Pancreas (tissue), 10 donors: ENCODE data around the gene MEI4. TPM values are rescaled to one million over a fixed set of nuclear protein-coding genes. Genes with fewer than 3 reads are reported as not detected.

Experiments used
- ATAC-seq, 4 donors: fragments of 200-7000 bp; cut with Tn5 transposase; one replicate each; pipeline versions ENCODE4 v1.8.0 to v1.9.1; 2020; ENCODE audit warnings: mild to moderate bottlenecking in 4 of 4, moderate library complexity in 4 of 4
- DNase-seq, 6 donors: peaks; one replicate each; pipeline ENCODE4 v3.0.0-alpha.2; 2020
- FAIRE-seq: peaks from 2 replicates; lab custom pipeline; 2012; peaks lifted over from hg19 to GRCh38; lab: Jason Lieb, UNC
- H3K27ac ChIP-seq, 4 donors: fragments of 200-600 bp; sonication (generic); 1 replicate in 3 of 4; 2 replicates in 1 of 4; pipeline versions ENCODE4 v1.5.0 to v1.8.0; 2020
- H3K27me3 ChIP-seq, 4 donors: fragments of 200-600 bp; one replicate each; pipeline ENCODE4 v1.8.0; 2021
- H3K36me3 ChIP-seq, 3 donors: fragments of 200-600 bp; sonication (generic) in 1 of 3; one replicate each; pipeline versions ENCODE4 v1.5.0 to v1.8.0; 2020 to 2021
- H3K4me1 ChIP-seq, 3 donors: fragments of 200-600 bp; one replicate each; pipeline ENCODE4 v1.8.0; 2021
- H3K4me3 ChIP-seq, 4 donors: fragments of 200-600 bp; sonication (generic) in 2 of 4; one replicate each; pipeline versions ENCODE4 v1.5.0 to v1.8.0; 2020 to 2021
- H3K9me3 ChIP-seq, 4 donors: fragments of 200-600 bp; one replicate each; pipeline ENCODE4 v1.8.0; 2021
- CTCF ChIP-seq, 4 donors: fragments of 200-600 bp; sonication (generic) in 3 of 4; IDR thresholded peaks; one replicate each; pipeline versions ENCODE4 v1.5.0 to v1.8.0; 2021; ENCODE audit warnings: antibody characterized with exemption in 4 of 4
- WGBS, 2 donors: extraction: QIAGEN DNeasy Blood & Tissue Kit; methylation state at CpG; one replicate each; pipeline ENCODE4 v1.1.7; 2013; 5-methylcytosine and 5-hydroxymethylcytosine counted together
- intact Hi-C, 3 donors: fragments of 100-400 bp; cut with DNase I; formaldehyde crosslinking; loops; one replicate each; pipeline versions ENCODE4 v1.11.1 to v1.14.2; 2022
- polyA plus RNA-seq, 2 donors: library from polyadenylated mRNA; stranded (reverse); fragments of 200-250 nt; gene quantifications; one replicate each; pipeline ENCODE4 v1.2.3, GENCODE V29; 2013
- total RNA-seq, 6 donors: library from RNA; stranded (reverse); fragmentation: NEBNext Ultra II Directional in 4 of 6; extraction: Animal tissue kit (Norgen Biotek cat#: 25700) in 4 of 6; gene quantifications; one replicate each; pipeline versions ENCODE4 v1.2.1 to v1.2.4, GENCODE V29; 2021 to 2023
- donor health status: healthy with polysubstance abuse.
- donor health status: DM: no; HTN: no; CAD: no; lungs with moderate emphysema.
- donor health status: DM: no; HTN: no; CAD: no.
- donor health status: control.
- donor health status: control.
- donor health status: Bipolar disorder and iron deficiency.
- donor health status: DM: yes; HTN: yes; CAD: no.
- donor health status: DM: no; HTN: no; CAD: no.
- donor health status: DM: no; HTN: no; CAD: no.
- donor health status: DM: yes; HTN: yes; CAD: no.

The MEI4 gene
- total and polyA plus RNA-seq, 8 donors: 0.30 to 1.9 (median 1.1) TPM

GRCh38 chr6:77633993-77634715 is 18.7 kb upstream of the MEI4 start:
- H3K4me1 ChIP-seq: no peaks in the 10 kb centered on the region
- intact Hi-C loops: no loop called here
- FAIRE-seq (no peak), DNase-seq (no peak), ATAC-seq (no peak)
- TF ChIP-seq CTCF (IDR thresholded peaks at IDR 0.05): no peak
- H3K27ac ChIP-seq: no peak overlapping the region
- no peak overlapping the region for H3K4me3 ChIP-seq
- H3K36me3 ChIP-seq: no peaks in the 10 kb centered on the region
- H3K9me3 ChIP-seq: no peaks in the 10 kb centered on the region
- WGBS, 2 donors: 65 to 85% methylated on average over 1 of the region's 1 CpG
- no peaks in the 10 kb centered on the region for H3K27me3 ChIP-seq

GRCh38 chr6:77638129-77638830 is 14.6 kb upstream of the MEI4 start:
- no peak overlapping the region for H3K4me3 ChIP-seq
- no peaks in the 10 kb centered on the region for H3K4me1 ChIP-seq
- H3K9me3 ChIP-seq: no peaks in the 10 kb centered on the region
- H3K27ac ChIP-seq: no peak overlapping the region
- H3K36me3 ChIP-seq: no peaks in the 10 kb centered on the region
- 83 to 89% methylated on average over 16 of the region's 16 CpGs for WGBS, 2 donors
- TF ChIP-seq CTCF (IDR thresholded peaks at IDR 0.05): no peak
- FAIRE-seq (no peak), DNase-seq (no peak), ATAC-seq (no peak)
- no peaks in the 10 kb centered on the region for H3K27me3 ChIP-seq
- intact Hi-C loops: no loop called here

GRCh38 chr6:77644102-77644705 is 8.6 kb upstream of the MEI4 start:
- Histone ChIP-seq H3K36me3 (no peaks in the 10 kb centered on the region), H3K4me3 (no peak overlapping the region), H3K4me1 (peaks cover 0 to under 1% (median 0%) of the 10 kb centered on the region in 3 donors), H3K27me3 (no peaks in the 10 kb centered on the region), H3K27ac (no peak overlapping the region), H3K9me3 (no peaks in the 10 kb centered on the region)
- ATAC-seq: no peak
- no peak for TF ChIP-seq CTCF (IDR thresholded peaks at IDR 0.05)
- intact Hi-C loops: no loop called here
- no peak for DNase-seq
- WGBS, 2 donors: 40 to 55% methylated on average over 2 of the region's 2 CpGs
- FAIRE-seq: no peak

GRCh38 chr6:77650098-77650663 is 2.7 kb upstream of the MEI4 start:
- Histone ChIP-seq H3K36me3 (no peaks in the 10 kb centered on the region), H3K27ac (peak overlapping the region; percentile 60 to 78 (median 70)), H3K4me3 (peak overlapping the region; percentile 15 to 46 (median 26)), H3K27me3 (no peaks in the 10 kb centered on the region), H3K4me1 (peaks cover 0 to 12% (median 0%) of the 10 kb centered on the region in 3 donors), H3K9me3 (no peaks in the 10 kb centered on the region)
- WGBS, 2 donors: 22% methylated on average over 37 of the region's 37 CpGs
- FAIRE-seq: no peak
- ATAC-seq: peak; percentile 98 to 99 (median 98)
- peak in 3 of 4 donors; percentile 26 to 55 (median 52) for TF ChIP-seq CTCF (IDR thresholded peaks at IDR 0.05)
- DNase-seq: peak; percentile 83 to 92 (median 90)
- intact Hi-C loops: no loop called here
